ENCODE data around the gene DEPDC7. TPM values are rescaled to one million over a fixed set of nuclear protein-coding genes. Genes with fewer than 3 reads are reported as not detected.

The DEPDC7 gene
- total RNA-seq, 1 donor from 2014 or later = 0.55 TPM

- Histone ChIP-seq H3K36me3 (no peaks in the 10 kb centered on the region), H3K9me3 (replicated peaks) (no peaks in the 10 kb centered on the region), H3K27me3 (ENCODE audit: low read depth) (no peaks in the 10 kb centered on the region), H3K27ac (replicated peaks) (no peak overlapping the region), H3K4me1 (peaks cover 12% of the 10 kb centered on the region), H3K4me3 (no peak overlapping the region)
- intact Hi-C loops (cut with micrococcal nuclease) = no loop called here
- TF ChIP-seq CTCF (IDR thresholded peaks at IDR 0.05; ENCODE audit: borderline replicate concordance) = no peak
- no peak for DNase-seq
Observed at GRCh38 chr11:33035011-33035410, 19.3 kb downstream of the DEPDC7 start.

GRCh38 chr11:33039274-33040032 lies 23.8 kb downstream of the DEPDC7 start, which contains the start of gene TCP11L1:
TCP11L1 (plus strand) TSS chr11:33039572; CDS start chr11:33043774, 4,202 bp downstream.
- Histone ChIP-seq H3K4me1 (peaks cover 28% of the 10 kb centered on the region), H3K27me3 (ENCODE audit: low read depth) (no peaks in the 10 kb centered on the region), H3K27ac (replicated peaks) (peak within 1 kb of the TSS; percentile 100), H3K4me3 (peak within 1 kb of the TSS; percentile 90), H3K9me3 (replicated peaks) (no peaks in the 10 kb centered on the region), H3K36me3 (no peaks in the 10 kb centered on the region)
- DNase-seq = peak; percentile 86
- TF ChIP-seq CTCF (IDR thresholded peaks at IDR 0.05; ENCODE audit: borderline replicate concordance) = no peak
- intact Hi-C loops (cut with micrococcal nuclease) = no loop called here

DNA sequence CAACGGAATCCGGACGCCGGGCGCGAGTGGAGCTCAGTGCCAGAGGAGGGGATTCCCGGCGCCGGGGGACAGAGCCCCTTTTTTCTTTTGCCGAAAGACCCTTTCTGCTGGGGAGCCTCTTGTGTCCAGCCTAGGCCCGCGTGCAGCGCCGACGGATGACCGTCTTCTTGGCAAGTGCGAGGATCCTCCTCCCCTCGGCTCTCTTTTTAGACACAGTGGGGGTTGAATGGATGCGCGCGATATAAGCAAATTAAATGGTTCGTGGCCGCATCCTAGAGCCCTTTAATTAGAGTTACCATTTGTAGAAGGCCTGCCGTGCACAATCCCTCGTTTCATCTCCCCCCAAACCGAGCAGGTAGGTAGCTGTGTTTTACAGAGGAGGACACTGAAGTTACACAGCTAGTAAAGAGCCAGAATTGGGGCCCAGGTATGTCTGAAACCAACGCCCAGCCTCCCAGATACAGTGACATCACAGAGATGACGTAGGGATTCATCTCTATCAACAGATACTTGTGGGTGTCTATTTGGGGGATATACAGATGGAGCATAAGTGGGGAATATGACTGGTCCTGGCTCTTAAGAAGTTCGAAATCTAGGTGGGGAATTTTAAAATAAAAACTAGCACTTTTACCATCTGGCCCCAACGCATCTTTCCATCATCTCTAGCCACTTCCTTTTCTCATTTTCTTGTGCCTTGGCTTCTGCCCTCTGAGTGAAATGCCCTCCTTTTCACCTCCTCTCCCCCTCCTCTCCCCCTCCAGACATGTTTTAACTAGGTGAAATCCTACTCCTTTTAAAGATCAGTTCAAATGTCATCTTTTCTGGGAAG lies 24.6 kb downstream of the DEPDC7 start:
- Histone ChIP-seq H3K4me1 (peaks cover 28% of the 10 kb centered on the region), H3K27me3 (ENCODE audit: low read depth) (no peaks in the 10 kb centered on the region), H3K4me3 (peak overlapping the region; percentile 90), H3K36me3 (peaks cover 7% of the 10 kb centered on the region), H3K27ac (replicated peaks) (peak overlapping the region; percentile 100), H3K9me3 (replicated peaks) (no peaks in the 10 kb centered on the region)
- intact Hi-C loops (cut with micrococcal nuclease) = no loop called here
- no peak for DNase-seq
- no peak for TF ChIP-seq CTCF (IDR thresholded peaks at IDR 0.05; ENCODE audit: borderline replicate concordance)

- H3K4me3 ChIP-seq = peak overlapping the region; percentile 90
- DNase-seq = no peak
- no peak for TF ChIP-seq CTCF (IDR thresholded peaks at IDR 0.05; ENCODE audit: borderline replicate concordance)
- H3K27me3 ChIP-seq (ENCODE audit: low read depth) = no peaks in the 10 kb centered on the region
- no peaks in the 10 kb centered on the region for H3K9me3 ChIP-seq (replicated peaks)
- peaks cover 28% of the 10 kb centered on the region for H3K4me1 ChIP-seq
- intact Hi-C loops (cut with micrococcal nuclease) = no loop called here
- H3K36me3 ChIP-seq = peaks cover 9% of the 10 kb centered on the region
- peak overlapping the region; percentile 100 for H3K27ac ChIP-seq (replicated peaks)
Observed at GRCh38 chr11:33040862-33041453, 25.3 kb downstream of the DEPDC7 start.

GRCh38 chr11:33043221-33043830 lies 27.6 kb downstream of the DEPDC7 start:
- no peak overlapping the region for H3K27ac ChIP-seq (replicated peaks)
- DNase-seq = no peak
- H3K4me1 ChIP-seq = peaks cover 28% of the 10 kb centered on the region
- H3K9me3 ChIP-seq (replicated peaks) = no peaks in the 10 kb centered on the region
- TF ChIP-seq CTCF (IDR thresholded peaks at IDR 0.05; ENCODE audit: borderline replicate concordance) = no peak
- H3K36me3 ChIP-seq = peaks cover 29% of the 10 kb centered on the region
- no peaks in the 10 kb centered on the region for H3K27me3 ChIP-seq (ENCODE audit: low read depth)
- no peak overlapping the region for H3K4me3 ChIP-seq
- intact Hi-C loops (cut with micrococcal nuclease) = no loop called here
